ENCODE measurements around the gene FERMT2.
"Not testable (repeated sequence)": the region's sequence is repeated elsewhere in the genome, so short reads cannot be mapped to it uniquely, and the experiment has no call there.

The FERMT2 gene

DNA sequence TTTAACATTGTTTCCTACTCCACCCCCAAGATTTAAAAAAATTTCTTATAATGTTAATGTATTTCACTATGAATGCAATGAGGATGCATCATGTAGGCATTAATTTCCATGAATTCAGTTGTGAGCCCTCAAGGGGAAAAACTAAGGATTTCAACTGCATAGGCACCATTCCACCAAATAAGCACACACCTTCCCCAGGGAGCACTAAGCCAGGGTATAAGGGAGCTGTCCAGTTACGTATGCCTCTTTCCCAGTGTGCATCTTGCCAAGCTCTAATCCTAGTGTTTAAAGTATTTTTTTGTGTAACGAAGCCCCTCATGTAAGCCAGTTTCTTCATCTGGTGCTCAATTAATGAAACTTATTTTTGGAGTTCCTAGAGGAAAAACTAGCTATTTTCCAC lies 6.6 kb downstream of the FERMT2 start:
- no peak for DNase-seq (ENCODE audit: low spot score)

GRCh38 chr14:52939427-52939826 lies 11.4 kb downstream of the FERMT2 start:
- DNase-seq (ENCODE audit: low spot score), result no peak

DNA sequence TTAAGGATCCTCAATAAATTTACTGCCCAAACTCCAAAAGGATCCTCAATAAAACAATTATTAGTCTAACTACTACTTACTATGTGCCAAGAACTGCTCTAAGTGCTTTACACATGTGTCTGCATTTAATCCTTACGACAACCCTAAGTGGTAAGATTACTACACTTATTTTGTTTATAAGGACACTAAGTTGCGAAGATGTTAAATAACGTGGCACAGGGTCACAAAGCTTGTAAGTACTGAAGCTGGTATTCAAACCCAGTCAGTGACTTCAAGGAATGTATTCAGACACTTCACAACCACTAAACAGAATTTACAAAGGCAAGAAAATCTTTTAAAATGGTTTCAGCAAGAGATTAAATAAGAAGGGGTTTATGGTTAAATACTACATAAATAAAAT lies 13.0 kb downstream of the FERMT2 start:
- DNase-seq (ENCODE audit: low spot score), result no peak

GRCh38 chr14:52937306-52937705 lies 13.5 kb downstream of the FERMT2 start:
- DNase-seq (ENCODE audit: low spot score), result no peak

DNA sequence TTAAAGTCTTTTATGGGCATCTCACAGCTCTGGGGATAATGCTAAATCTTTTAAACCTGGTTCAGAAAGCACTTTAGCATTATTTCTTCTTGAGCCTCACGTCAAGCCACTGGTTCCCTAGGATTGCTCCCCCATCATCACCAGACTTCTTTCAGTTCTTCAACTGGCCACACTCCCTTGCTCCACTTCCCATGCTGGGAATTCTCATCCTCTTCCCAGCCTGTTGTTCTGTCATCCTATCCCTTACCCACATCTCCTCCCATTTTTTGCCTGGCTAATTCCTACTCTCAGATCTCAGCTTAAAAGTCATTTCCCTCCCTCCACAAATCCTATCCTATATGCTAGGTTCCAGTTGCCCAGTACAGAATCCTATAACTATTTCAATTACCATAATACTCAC lies 14.4 kb downstream of the FERMT2 start:
- no peak for DNase-seq (ENCODE audit: low spot score)

GRCh38 chr14:52935833-52936232 lies 15.0 kb downstream of the FERMT2 start:
- no peak for DNase-seq (ENCODE audit: low spot score)

DNA sequence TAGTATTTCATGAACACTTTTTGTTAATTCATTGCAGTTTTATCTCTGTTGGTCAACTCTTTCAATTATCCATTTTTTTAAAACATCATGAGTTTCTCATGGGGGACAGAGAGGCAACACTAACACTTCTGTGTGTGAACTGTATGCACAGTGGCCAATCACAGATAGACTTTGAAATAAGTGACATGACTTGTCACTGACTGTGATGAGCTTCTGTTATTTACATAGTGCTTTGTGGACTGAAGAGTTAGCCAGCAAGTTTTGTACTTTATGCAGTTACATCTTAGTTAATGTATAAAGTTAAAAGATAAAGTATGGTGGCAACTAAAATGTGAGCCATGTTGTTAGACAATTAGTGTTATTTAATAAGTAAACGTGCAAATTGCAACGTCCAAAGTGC lies 16.1 kb downstream of the FERMT2 start:
- no peak for DNase-seq (ENCODE audit: low spot score)

GRCh38 chr14:52929192-52929807 lies 21.6 kb downstream of the FERMT2 start:
- no peak for DNase-seq (ENCODE audit: low spot score)

GRCh38 chr14:52926953-52927352 lies 23.9 kb downstream of the FERMT2 start:
- no peak for DNase-seq (ENCODE audit: low spot score)

GRCh38 chr14:52923902-52924575 lies 26.8 kb downstream of the FERMT2 start:
- DNase-seq (ENCODE audit: low spot score), result no peak

DNA sequence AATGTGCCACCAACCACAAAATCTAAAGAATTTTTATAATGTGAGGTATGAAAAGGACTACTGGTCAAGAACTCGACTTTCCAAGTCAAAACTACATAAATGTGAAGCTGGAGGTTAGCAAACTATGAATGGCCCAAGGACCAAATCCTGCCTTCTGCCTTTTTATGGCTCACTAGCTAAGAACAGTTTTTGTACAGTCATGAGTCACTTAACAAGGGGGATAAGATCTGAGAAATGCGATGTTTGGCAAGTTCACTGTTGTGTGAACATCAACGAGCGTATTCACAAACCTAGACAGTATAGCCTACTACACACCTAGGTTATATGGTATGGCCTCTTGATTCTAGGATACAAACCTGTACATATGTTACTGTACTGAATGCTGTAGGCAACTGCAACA lies 28.2 kb downstream of the FERMT2 start:
- DNase-seq (ENCODE audit: low spot score), result no peak

DNA sequence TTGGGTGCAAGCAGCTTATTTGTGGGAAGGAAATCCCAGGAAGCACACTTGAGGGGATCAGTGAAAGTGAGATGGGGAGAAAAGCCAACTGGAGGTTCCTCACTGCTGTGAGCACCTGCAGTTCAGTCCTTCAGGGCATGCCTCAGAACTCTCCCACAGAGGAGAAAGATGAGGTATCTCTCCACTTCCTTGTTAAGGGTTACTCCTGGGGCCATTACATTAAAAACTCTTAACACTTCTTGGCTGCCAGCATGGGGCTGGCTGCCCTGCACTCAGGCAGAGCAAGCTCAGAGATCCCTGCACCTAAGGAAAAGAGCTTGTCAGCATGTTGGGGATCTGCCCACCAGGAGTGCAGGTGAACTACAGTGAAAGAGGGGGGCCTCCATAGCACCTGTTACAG lies 28.8 kb downstream of the FERMT2 start:
- DNase-seq (ENCODE audit: low spot score), result no peak

DNA sequence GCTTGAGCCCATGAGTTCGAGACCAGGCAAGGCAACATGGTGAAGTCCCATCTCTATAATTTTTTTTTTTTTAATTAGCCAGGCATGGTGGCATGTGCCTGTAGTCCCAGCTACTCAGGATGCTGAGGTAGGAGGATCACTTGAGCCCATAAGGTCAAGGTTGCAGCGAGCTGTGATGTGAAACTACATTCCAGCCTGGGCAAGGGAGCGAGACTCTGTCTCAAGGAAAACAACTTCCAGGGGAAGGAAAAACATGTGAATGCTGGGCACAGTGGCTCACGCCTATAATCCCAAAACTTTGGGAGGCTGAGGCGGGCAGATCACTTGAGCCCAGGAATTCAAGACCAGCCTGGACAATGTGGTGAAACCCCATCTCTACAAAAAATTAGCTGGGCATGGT lies 30.4 kb downstream of the FERMT2 start:
- not testable (repeated sequence) for DNase-seq (ENCODE audit: low spot score)

- DNase-seq (ENCODE audit: low spot score), result no peak
Measured at GRCh38 chr14:52919971-52920370, 30.9 kb downstream of the FERMT2 start.

DNA sequence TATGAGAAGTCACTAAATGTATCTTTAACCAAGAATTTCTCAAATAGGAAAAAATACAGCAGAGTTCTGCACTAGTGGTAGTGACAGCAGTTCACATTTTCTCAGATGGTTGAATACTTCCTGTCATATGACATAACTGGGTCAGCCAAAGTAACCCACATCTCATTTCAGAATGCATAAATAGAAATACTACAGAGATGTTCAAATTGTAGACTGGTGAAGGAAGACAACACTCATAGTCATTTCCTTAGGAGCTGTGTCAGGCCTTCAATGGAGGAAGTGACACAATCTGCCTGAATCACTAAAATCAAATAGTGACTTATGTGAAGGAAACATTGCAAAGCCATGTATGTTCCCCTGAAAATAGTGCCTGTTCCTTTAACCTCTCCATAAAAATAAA lies 32.4 kb downstream of the FERMT2 start:
- DNase-seq (ENCODE audit: low spot score), result peak; percentile 76

DNA sequence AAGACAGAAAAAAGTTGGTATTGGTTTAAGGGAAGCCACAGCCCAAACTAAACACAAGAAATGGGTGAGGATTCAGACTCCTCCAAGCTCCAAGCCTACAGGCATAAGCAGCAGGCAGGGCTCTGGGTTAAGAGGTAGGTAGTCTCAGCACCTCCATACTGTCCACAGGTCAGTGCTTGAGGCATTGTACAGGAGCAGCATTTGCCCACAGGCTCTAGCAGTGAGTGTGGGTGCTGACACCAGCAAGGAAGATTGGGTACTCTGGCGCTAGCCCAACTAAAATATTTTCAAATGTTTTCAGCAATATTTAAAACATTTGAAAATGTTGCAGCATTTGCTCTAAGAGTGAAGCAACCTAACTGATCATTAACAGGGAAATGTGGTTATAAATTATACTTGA lies 33.1 kb downstream of the FERMT2 start:
- DNase-seq (ENCODE audit: low spot score), result no peak

DNA sequence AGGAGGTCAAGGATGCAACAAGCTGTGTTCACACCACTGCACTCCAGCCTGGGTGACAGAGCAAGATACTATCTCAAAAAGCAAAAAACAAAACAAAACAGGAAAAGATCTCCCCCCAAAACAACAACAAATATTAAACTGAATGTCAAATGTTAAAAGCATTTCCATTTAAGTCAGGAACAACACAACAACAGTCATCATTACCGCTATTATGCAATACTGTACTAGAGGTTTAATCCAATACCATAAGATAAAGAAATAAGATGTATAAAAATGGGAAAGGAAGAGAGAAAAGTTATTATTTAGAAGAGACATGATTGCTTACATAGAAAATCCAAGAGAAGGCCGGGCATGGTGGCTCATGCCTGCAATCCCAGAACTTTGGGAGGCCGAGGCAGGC lies 36.6 kb downstream of the FERMT2 start:
- no peak for DNase-seq (ENCODE audit: low spot score)

- DNase-seq (ENCODE audit: low spot score), result no peak
Measured at GRCh38 chr14:52913271-52913670, 37.6 kb downstream of the FERMT2 start.

GRCh38 chr14:52911904-52912303 lies 38.9 kb downstream of the FERMT2 start:
- DNase-seq (ENCODE audit: low spot score), result no peak

GRCh38 chr14:52910572-52910971 lies 40.3 kb downstream of the FERMT2 start:
- DNase-seq (ENCODE audit: low spot score), result no peak

DNA sequence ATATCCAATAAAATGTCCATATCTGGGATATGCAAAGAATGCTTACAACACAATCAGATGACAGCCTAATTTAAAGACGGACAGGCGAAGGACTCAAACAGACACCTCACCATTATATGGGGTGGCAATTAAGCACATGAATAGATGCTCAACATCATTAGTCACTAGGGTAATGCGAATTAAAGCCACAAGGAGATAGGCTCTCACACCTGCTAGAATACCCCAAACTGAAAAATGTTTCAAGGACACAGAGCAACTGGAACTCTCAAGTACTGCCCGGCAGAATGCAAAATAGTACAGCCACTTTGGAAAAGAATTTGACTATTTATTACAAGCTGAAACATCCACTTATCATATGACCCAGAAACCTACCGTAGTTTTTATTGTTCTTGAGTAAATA lies 42.9 kb downstream of the FERMT2 start:
- no peak for DNase-seq (ENCODE audit: low spot score)

DNA sequence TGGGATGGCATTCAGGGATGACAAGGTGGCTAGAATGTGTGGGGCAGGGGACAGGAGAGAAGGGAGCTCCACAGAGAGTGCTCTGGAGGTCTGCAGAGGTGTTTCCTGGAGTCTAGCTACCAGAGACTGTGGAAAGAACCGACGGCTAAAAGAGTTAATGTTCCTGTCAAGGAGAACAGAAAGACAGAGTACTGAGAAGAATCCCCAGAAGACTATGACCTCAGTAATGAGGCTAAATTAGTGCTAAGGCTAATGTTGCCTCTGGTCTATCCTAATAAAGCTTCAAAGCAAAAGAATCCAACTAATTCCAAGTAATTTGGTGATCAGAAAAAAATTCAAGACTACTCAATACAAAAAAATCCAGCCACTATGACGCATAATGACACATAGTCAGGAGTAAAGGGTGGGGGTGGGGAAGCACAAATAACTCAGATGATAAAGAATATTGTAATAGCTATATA lies 44.7 kb downstream of the FERMT2 start:
- DNase-seq (ENCODE audit: low spot score), result no peak

DNA sequence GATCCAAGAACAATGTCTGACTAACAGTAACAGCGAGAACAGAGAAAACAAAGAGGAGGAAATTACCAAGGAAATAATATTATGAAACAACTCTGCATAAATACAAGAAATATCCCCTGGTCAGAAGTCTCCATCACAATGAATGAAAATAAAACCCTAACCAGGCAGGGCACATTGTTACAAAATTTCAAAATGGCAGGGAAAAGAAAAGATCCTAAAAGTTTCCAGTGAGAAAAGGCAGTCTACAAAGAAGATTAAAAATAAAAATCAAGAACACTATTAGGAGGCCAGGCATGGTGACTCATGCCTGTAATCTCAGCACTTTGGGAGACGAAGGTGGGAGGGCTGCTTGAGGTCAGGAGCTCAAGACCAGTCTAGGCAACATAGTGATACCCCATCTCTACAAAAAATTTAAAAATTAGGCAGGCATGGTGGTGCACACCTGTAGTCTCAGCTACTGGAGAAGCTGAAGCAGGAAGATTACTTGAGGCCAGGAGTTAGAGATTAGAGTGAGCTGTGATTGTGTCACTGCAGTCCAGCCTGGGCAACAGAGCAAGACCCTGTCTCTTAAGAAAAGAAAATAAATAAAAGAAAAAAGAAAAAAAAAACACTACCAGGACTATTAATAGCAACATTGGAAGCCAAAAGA lies 47.8 kb downstream of the FERMT2 start:
- no peak for DNase-seq (ENCODE audit: low spot score)

All from activated CD4-positive, alpha-beta T cell treated with anti-CD3 and anti-CD28 coated beads, Interleukin-2, Interleukin-4, amounts not matched to agents 100 ng/mL and 50 ng/mL, durations not matched to agents 16 hours and 8 hours (primary cell).